Tibial nerve (tissue), 4 donors: ENCODE data around the gene SUSD2.

Experiments
- EP300 ChIP-seq, 2 donors: sonication (generic); formaldehyde crosslinking; IDR thresholded peaks; one replicate each; pipeline ENCODE4 v1.6.1; 2017; ENCODE audit warnings: antibody characterized with exemption in 2 of 2, mild to moderate bottlenecking in 1 of 2
- POLR2A ChIP-seq, 2 donors: fragments of 450-650 bp; IDR thresholded peaks; one replicate each; pipeline ENCODE4 v1.6.1; 2017; ENCODE audit warnings: antibody characterized with exemption in 2 of 2, mild to moderate bottlenecking in 2 of 2, moderate library complexity in 2 of 2
- TF ChIP-seq, protein P1 (sequence below), 5 experiments: fragments of 200-600 bp in 3 of 5; fragments of 450-650 bp in 2 of 5; sonication (generic) in 3 of 5; IDR thresholded peaks; one replicate each; pipeline ENCODE4 v1.5.1; 2016 to 2019; ENCODE audit warnings: antibody characterized with exemption in 5 of 5, mild to moderate bottlenecking in 3 of 5, moderate library complexity in 2 of 5

GRCh38 chr22:24209687-24210086 is 28.4 kb downstream of the SUSD2 start:
- TF ChIP-seq, protein P1, sequence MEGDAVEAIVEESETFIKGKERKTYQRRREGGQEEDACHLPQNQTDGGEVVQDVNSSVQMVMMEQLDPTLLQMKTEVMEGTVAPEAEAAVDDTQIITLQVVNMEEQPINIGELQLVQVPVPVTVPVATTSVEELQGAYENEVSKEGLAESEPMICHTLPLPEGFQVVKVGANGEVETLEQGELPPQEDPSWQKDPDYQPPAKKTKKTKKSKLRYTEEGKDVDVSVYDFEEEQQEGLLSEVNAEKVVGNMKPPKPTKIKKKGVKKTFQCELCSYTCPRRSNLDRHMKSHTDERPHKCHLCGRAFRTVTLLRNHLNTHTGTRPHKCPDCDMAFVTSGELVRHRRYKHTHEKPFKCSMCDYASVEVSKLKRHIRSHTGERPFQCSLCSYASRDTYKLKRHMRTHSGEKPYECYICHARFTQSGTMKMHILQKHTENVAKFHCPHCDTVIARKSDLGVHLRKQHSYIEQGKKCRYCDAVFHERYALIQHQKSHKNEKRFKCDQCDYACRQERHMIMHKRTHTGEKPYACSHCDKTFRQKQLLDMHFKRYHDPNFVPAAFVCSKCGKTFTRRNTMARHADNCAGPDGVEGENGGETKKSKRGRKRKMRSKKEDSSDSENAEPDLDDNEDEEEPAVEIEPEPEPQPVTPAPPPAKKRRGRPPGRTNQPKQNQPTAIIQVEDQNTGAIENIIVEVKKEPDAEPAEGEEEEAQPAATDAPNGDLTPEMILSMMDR (IDR thresholded peaks at IDR 0.05): no peak
- no peak for TF ChIP-seq EP300 (IDR thresholded peaks at IDR 0.05)
- no peak for TF ChIP-seq POLR2A (IDR thresholded peaks at IDR 0.05)
